ENCODE measurements around the gene PLA2G15. TPM values are rescaled to one million over a fixed set of nuclear protein-coding genes. Genes with fewer than 3 reads are reported as not detected.

The PLA2G15 gene
- total and polyA plus RNA-seq, 2 of the 13 experiments (the other 11 are each of a cell fraction or from before 2014, with no cell fraction given) = 14.4 to 23.7 TPM

GRCh38 chr16:68202091-68202519 lies 43.1 kb upstream of the PLA2G15 start:
- in situ Hi-C loops (cut with HindIII; ENCODE audit: extremely low pct_ligation_motif_present, low pct_unique_long_range_greater_than_20kb) (no loop called here), intact Hi-C loops (cut with micrococcal nuclease; ENCODE audit: unreplicated experiment) (no loop called here)
- H3K36me3 ChIP-seq (replicated peaks in 1 of 2; ENCODE audit: control insufficient read depth in 1 of 2, insufficient read depth in 2 of 2, low read length in 2 of 2) = peaks cover 5 to 28% of the 10 kb centered on the region in 2 experiments; a peak in 3 of 5 replicates
- 0 out of 2 replicates have a peak, but pooled peaks cover 3% of the 10 kb centered on the region for H4K20me1 ChIP-seq (ENCODE audit: insufficient read depth, low read length)
- CTCF ChIA-PET (ENCODE audit: low intra/inter-chr PET ratio, low total read pairs) = no interaction called here
- peaks cover 9% of the 10 kb centered on the region for H3K79me2 ChIP-seq (ENCODE audit: insufficient read depth, low read length)
- 0 out of 2 replicates have a peak, but pooled peaks cover 7% of the 10 kb centered on the region for H3K4me1 ChIP-seq (ENCODE audit: insufficient read depth, low read length)
- FAIRE-seq (no peak), ATAC-seq (peak; percentile 40), DNase-seq (ENCODE audit: low spot score) (no peak)
- POLR2A ChIA-PET = no interaction called here
- no peak overlapping the region for H3K27ac ChIP-seq (ENCODE audit: extremely low read length, insufficient read depth, low read length)
- no peak overlapping the region for H3K4me2 ChIP-seq (ENCODE audit: low read depth, low read length)
- no peaks in the 10 kb centered on the region for H3K9me3 ChIP-seq (ENCODE audit: low read length)
- H3K27me3 ChIP-seq (ENCODE audit: control insufficient read depth in 1 of 2, insufficient read depth in 2 of 2, low read length in 2 of 2) = no peaks in the 10 kb centered on the region
- no peak overlapping the region for H3K4me3 ChIP-seq (replicated peaks in 1 of 3; ENCODE audit: insufficient read depth in 1 of 3, low read depth in 2 of 3, low read length in 3 of 3)
- BruUV-seq (replicated peaks) = no TSS peak
- no peak overlapping the region for H3K9ac ChIP-seq (ENCODE audit: insufficient read depth, low read depth, low read length)
- H2AFZ ChIP-seq (ENCODE audit: low read length) = no peak overlapping the region
- TF ChIP-seq LBX2 (CRISPR knock-in tag; IDR thresholded peaks at IDR 0.05; ENCODE audit: borderline replicate concordance) = no peak
- no peak for TF ChIP-seq TOE1 (CRISPR knock-in tag; IDR thresholded peaks at IDR 0.05)
- no peak for TF ChIP-seq ZNF619 (CRISPR knock-in tag; IDR thresholded peaks at IDR 0.05)
- TF ChIP-seq PITX1 (CRISPR knock-in tag; IDR thresholded peaks at IDR 0.05) = no peak
- TF ChIP-seq ZNF879 (CRISPR knock-in tag; IDR thresholded peaks at IDR 0.05) = no peak
- no peak for TF ChIP-seq ZKSCAN8 (CRISPR knock-in tag; IDR thresholded peaks at IDR 0.05; ENCODE audit: borderline replicate concordance)
- TF ChIP-seq GATA4 (IDR thresholded peaks at IDR 0.05; ENCODE audit: borderline replicate concordance, low read depth) = no peak
- no peak for TF ChIP-seq MTA3 (CRISPR knock-in tag; IDR thresholded peaks at IDR 0.05)
- no peak for TF ChIP-seq ZNF792 (CRISPR knock-in tag; IDR thresholded peaks at IDR 0.05)
- TF ChIP-seq ZNF616 (CRISPR knock-in tag; IDR thresholded peaks at IDR 0.05; ENCODE audit: low read depth) = no peak
- TF ChIP-seq, protein P1, sequence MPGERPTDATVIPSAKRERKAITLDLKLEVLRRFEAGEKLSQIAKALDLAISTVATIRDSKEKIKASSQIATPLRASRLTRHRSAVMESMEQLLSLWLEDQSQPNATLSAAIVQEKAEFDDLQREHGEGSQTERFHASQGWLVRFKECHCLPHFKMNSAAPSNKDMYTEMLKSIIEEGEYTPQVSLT (CRISPR knock-in tag; IDR thresholded peaks at IDR 0.05; ENCODE audit: borderline replicate concordance, low read depth) = no peak
- no peak for TF ChIP-seq BCLAF1 (IDR thresholded peaks at IDR 0.05)
- no peak for TF ChIP-seq FIP1L1 (IDR thresholded peaks at IDR 0.05; ENCODE audit: borderline replicate concordance, insufficient read depth, low read depth, low read length)
- no peak for TF ChIP-seq AGO2 (optimal IDR thresholded peaks at IDR 0.05; ENCODE audit: low read depth, low read length)
- TF ChIP-seq PREB (CRISPR knock-in tag; IDR thresholded peaks at IDR 0.05) = no peak
- TF ChIP-seq DMTF1 (CRISPR knock-in tag; IDR thresholded peaks at IDR 0.05) = no peak
- TF ChIP-seq ZNF816 (CRISPR knock-in tag; IDR thresholded peaks at IDR 0.05; ENCODE audit: borderline replicate concordance) = no peak
- no peak for TF ChIP-seq HHEX (CRISPR knock-in tag; IDR thresholded peaks at IDR 0.05)

Data from HepG2 (cell line).